Limb (tissue), 2 donors: ENCODE data around the gene SMAD6.
A peak's percentile ranks its signal among the peaks of the same experiment; 100 is the strongest.

Experiments used
- DNase-seq, 2 donors: peaks; one replicate each; pipeline ENCODE4 v3.0.0-alpha.2; 2016; ENCODE audit errors: extremely low spot score in 2 of 2

Gene SMAD6

DNA sequence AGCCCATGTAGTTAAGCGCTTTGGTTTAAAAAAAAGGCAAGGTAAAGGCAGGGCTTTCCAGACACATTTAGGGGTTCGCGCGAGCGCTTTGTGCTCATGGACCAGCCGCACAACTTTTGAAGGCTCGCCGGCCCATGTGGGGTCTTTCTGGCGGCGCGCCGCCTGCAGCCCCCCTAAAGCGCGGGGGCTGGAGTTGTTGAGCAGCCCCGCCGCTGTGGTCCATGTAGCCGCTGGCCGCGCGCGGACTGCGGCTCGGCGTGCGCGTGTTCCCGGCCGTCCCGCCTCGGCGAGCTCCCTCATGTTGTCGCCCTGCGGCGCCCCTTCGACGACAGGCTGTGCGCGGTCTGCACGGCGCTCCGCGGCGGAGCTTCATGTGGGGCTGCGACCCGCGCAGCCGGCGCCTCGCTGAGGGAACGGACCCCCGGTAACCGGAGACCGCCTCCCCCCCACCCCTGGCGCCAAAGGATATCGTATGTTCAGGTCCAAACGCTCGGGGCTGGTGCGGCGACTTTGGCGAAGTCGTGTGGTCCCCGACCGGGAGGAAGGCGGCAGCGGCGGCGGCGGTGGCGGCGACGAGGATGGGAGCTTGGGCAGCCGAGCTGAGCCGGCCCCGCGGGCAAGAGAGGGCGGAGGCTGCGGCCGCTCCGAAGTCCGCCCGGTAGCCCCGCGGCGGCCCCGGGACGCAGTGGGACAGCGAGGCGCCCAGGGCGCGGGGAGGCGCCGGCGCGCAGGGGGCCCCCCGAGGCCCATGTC is 927 bp downstream of the SMAD6 start:
- DNase-seq, result peak in 1 of 2 donors; percentile 66

DNA sequence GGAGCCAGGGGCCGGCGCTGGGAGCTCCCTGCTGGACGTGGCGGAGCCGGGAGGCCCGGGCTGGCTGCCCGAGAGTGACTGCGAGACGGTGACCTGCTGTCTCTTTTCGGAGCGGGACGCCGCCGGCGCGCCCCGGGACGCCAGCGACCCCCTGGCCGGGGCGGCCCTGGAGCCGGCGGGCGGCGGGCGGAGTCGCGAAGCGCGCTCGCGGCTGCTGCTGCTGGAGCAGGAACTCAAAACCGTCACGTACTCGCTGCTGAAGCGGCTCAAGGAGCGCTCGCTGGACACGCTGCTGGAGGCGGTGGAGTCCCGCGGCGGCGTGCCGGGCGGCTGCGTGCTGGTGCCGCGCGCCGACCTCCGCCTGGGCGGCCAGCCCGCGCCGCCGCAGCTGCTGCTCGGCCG is 1.5 kb downstream of the SMAD6 start:
- DNase-seq, result peak in 1 of 2 donors; percentile 64

DNA sequence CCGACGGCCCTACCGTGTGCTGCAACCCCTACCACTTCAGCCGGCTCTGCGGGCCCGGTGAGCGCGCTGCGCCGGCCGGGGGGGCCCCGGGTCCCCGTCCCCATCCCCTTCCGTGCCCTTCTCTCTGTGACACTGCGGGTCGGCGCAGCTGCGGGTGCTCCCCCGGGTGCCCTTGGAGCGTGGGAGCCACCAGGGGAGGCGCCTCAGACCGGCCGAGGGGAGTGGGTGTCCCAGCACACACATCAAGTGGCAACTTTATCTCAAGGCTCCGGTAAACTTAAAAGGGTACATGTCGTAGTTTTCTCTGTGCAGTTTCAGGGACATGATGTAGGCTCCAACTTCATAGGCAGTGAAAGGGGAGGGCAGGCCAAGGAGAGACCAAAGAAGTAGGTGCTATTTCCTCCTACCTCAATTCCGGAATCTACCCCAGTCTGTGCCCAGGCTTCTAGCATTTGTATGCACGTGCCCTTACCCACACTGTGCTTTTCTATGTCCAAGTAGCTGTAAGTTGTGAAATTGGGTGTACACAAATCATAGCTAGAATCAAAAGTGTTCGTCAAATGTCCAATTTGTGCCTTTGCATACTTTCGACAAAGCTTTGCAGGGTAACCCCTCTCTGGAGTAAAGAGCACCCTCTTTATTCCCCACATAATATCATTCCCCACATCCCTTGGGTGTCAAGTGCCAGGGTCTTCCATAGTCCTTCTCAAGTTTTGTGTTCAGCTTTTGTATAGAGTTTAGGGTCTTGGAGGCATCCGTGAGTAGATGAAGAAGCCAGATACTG is 2.2 kb downstream of the SMAD6 start:
- no peak for DNase-seq

DNA sequence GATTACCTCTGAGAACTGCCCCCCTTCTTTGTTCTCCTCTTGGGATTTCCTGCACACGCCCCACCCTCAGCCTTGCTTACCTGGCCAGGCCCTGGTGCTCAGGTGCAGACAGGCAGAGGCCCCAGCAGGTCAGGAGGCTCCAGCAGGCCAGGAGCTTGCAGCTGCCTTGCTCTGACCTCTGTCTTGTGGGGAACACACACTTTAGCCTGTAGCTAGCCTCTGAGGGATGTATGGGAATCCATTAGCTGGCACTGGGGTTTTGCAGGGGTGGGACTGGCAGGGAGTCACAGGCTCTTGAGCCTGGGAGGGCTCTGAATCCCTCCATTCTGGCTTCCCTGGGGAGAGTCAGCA is 2.7 kb downstream of the SMAD6 start:
- DNase-seq, result no peak

DNA sequence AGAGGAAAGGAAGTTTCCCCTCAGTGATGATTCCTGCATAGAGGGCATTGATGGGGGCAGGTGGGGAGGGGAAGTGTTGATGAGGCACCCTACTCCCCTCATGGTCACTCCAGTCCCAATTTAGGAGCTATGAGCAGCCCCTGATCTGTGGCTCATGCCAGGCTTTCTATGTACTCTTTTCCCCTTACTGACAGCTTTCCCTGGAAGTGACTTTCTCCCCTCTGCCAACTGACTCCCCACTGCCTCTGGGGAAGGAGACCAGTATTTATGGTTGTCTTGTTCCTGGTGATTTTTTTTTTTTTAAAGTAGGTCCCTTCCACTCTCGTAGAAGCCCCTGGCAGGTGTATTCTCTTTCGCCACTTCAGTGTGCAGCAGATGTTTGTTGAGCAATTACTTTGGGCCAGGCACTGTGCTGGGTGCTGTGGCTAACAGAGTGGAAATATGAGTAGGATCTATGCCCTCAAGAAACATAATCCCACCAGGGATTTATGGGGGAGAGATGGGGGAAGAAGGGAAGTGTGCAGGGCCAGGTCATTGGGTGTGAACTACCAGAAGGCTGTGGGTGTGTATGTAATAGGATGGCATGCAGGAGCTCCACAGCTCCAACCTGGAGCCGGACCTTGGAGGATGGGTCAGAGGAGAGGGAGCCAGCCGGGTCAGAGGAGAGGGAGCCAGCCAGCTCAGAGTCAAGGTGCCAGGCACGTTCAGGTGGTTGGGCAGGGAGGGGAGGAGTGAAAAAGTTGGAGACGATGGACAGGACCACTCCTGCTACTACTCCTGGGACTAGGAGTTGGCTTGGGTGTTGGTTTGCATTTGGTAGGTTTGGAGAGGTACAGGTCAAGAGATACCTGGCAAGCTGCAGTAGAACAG is 3.5 kb downstream of the SMAD6 start:
- DNase-seq, result no peak

DNA sequence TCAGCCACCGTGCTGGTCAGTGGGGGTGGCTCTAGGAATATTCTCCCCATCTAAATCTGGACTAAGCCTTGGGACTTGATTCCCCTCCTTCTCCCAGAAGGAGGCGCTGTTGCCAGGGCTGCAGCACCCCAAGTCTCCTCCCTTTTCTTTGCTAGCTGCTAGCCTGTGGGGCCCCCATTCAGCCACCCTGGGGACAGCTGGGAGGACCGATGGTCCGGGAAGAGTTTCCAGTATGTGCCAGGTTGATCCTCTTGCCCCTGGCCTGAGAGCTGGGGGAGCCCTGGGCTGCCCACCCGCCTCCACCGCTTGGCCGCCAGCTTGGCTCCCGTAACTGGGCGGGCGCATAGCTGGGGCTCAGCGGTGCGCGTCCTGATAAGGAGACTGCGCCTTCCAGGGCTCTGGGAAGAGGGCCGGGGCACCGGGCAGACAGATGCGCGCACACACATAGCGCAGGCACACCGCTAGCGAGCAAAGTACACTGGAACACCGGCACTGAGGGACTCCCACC is 4.2 kb downstream of the SMAD6 start:
- DNase-seq, result no peak

DNA sequence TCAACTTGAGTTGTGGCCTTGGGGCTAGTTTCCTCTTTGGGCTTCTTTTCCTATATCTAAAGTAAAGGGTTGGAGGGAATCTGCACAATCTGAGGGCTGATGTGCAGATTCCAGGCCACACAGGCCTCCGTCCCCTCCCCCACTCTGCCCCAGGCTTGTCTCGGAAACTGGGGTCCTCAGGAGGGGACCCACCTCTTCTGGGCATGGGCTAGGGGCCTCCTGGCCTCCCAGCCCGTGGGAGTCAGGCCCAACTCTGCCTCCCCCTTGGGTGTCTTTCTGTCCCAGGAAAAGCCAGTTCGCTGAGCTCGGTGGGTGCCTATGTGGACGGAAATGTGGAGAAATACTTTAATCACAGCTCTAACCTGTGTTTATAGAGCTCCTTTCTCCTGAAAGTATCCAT is 4.8 kb downstream of the SMAD6 start:
- DNase-seq, result no peak

DNA sequence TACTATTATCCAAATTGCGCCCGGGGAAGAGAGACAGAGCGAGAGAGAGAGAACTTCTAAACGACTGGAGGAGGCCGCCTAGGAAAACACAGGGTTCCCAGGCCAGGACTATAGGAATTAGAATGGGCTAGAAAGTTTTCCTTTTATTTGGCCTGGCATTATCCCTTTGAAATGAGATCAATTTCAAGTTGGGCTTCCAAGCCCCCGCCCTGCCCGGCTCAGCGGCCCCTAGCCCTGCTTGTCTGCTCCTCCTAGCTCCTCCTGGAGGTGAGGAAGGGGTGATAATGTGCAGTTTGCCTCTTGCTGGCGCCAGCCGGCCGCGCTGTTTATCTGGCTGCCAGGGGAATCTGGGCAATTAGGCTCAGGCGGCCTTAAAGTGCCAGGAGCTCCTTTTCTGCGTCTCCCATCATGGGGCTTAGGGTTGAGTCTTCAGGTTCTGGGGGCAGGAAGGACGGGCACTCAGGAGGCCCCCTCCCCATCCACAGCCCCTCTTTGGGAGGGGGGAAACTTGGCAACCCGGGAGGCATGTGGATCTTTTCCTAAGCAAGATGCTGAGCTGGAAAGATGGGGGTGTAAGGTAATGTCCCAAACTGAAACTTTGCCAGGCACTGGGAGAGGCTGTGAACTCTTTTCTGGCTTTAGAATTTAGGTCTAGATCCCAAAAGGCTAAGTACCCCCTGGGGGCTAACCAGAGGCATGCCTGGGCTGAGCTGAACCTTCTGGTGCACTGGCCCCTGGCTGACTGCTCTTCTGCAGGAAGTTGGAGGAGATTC is 5.5 kb downstream of the SMAD6 start:
- DNase-seq, result peak in 1 of 2 donors; percentile 68

DNA sequence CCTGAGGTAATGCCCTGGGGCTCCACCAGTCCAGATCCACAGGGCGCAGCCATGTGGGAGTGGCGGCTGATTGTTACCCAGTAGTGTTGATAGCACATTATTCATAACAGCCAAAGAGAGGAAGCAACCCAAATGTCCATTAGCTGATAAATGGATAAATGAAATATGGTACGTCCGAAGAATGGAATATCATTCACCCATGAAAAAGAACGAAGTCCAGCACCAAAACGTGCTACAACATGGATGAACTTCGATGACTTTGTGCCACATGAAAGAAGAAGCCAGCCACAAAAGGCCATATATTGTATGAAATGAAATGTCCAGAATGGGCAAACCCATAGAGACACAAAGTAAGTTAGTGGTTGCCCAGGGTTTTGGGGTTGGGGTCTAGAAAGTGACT is 6.4 kb downstream of the SMAD6 start:
- no peak for DNase-seq

DNA sequence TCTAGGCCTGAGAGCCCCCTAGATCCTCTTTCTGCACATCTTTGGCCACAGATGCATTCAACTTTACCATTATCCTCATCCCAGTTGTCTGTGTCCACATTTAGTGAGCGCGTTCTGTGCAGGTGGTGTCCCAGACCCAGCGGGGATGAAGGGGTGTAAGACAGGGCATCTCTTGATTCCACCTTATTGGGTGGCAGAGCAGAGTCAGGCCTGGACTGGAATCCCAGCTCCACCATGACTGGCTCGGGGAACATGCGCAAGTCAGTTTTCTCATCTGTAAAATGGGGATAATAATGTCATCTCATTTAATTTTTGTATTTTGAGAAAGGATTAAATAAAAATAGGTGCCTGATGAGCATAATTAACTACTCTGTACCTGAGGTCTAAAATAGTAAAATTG is 7.8 kb downstream of the SMAD6 start:
- no peak for DNase-seq

DNA sequence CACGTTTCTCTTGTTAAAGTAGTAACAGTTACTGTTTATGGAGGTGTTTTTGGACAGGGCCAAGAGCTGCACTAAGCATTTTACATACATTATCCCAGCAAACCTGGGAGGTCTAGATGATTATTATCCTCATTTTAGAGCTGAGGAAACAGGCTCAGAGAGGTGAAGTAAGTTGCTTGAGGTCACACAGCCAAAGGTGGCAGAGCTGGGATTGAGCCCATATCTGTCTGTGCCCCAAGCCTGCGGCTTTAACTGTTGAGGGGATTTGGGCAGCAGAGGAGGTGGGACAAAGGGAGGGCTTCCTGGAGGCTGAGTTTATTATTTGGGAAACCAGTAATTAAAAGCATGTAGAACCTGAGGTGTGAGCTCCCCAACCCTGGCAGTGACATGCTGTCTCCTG is 9.2 kb downstream of the SMAD6 start:
- no peak for DNase-seq

DNA sequence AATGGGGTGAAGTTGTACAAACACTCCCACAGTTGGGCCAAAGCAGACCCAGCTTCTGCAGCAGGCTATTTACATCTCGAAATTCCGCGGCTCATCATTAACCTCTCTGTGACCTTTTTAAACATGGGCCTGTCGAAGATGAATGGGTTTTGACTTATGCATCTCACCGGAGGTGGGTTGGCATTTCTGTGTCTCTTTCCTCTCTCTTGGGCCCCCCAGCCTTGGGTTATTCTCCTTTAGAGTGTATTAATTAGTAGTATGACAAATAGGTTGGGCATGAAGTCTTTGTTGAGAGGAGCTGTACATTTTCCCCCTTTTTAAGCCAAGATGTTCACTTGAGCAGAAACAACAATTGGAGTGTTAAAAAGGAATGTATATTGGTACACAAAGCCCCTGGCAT is 9.8 kb downstream of the SMAD6 start:
- DNase-seq, result no peak

DNA sequence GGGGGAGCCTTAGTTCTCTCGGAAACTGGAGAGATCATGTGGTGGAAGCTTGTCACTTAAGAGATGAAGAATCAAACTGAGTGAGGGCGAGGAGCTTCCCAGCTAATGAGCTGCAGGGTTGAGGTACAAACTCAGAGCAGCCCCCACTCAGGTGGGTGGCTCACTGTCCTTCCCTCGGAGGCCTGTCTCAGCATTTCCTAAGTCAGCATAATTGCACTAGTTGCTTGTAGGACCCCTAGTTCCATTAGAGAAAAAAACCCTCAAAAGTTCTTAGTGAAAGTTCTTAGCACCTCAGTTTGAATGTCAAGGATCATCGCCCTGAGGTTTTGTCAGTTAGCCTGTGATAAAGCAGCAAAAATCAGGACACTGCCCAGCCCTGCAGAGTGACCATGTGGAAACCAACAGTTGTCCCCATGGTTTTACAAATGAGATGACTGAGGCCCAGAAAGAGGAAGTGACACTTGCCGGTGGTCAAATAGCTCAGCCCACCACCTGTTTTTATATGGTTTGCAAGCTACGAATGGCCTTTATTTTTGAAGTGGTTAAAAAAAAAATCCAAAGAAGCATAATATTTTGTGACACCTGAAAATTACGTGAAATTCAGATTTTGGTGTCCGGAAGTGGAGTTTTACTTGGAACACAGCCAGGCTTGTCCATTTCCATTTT is 11.9 kb downstream of the SMAD6 start:
- DNase-seq, result no peak

DNA sequence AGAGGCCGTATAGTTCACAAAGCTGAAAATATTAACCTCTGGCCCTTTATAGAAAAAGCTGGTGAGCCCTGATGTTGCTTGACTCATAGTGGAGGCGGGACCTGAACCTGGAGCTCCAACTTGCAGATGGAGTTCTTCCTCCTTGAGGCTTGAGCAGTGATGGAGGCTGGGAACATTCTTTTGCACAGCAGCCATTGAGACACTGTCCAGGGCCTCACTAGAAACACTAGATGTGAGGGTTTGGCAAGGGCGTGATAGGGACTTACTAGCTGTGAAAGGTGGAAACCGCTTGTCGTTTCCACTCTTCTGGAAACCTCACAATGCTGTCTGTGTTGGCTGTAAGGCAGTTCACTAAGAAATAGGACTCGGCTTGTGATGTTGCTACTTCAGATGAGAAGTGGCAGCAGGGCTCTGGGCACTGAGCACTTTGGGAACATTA is 12.5 kb downstream of the SMAD6 start:
- no peak for DNase-seq

DNA sequence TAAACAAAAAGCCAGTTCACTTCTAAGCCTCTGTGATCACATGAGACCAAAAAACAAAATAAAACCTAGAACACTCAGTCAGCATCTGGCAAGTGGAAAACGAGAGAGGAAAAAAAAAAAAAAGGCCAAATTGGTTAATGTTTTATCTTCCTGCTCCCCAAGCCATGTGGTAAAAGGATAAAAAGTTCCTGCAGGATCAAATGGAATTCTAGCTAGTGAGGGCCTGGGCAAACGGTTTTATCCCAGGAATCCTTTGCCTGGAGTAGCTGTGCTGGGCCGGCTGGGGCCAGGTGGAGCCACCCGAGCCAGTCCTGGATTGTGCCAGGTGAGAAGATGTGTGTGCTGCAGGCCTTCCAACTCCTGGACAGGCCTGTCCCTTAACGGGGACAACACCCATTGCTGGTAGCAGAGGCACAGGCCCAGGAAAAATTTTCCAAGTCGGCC is 13.2 kb downstream of the SMAD6 start:
- no peak for DNase-seq

DNA sequence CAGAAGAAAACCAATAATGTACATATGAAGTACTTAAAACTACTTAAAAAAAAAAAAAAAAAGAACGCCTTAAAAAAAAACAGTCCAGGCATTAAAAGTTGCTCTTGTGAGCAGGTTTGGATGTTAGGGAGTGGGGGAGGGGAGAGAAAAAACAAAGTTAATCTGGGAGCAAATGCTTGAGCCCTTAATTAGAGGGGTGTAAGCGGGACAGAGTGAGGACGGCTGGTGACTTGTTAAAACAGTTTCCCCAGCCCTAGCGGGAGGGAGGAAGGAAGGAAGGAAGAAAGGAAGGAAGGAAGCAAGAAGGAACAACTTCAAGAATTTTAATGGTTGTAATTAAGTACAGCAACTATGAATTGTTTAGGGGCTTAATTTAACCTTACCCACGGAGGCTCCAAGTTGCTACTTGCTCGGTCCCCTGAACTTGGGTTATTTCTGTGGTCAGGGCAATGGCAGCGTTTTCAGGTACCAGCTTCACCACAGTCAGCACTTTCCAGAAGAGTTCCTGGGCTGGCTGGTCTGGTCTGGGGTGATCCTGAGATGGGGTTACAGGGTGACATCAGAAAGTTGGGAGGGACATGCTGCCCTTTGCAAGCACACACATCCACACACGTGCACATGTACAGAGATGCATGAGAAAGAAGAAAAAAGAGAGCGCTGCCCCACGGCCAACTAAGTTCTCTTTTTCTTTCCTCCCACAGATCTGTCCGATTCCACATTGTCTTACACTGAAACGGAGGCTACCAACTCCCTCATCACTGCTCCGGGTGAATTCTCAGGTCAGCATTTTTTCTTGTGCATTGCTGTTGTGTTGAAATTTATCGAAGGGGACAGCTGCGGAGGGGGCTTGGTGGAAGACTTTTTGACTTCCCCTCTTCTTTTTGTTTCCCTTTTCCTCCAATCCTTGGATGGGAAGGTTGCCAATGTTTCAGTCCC is 14.0 kb downstream of the SMAD6 start:
- no peak for DNase-seq

DNA sequence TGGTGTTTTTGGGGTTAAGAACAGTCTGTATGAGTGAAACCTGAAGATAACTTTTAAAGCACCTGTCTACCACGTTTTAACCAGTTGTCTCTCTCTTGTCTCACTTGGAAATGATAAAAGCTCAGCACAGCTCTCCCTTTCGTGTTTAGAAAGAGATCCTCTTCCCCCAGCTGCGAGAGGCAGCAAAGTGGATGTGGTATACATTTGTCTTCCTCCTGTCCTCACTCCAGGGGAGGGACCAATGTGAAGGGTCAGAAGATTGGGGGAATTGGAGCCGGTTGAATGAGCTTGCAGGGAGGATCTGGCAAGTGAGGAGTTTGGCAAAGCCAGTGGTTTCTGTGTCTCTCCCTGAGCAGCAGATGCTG is 14.6 kb downstream of the SMAD6 start:
- no peak for DNase-seq

DNA sequence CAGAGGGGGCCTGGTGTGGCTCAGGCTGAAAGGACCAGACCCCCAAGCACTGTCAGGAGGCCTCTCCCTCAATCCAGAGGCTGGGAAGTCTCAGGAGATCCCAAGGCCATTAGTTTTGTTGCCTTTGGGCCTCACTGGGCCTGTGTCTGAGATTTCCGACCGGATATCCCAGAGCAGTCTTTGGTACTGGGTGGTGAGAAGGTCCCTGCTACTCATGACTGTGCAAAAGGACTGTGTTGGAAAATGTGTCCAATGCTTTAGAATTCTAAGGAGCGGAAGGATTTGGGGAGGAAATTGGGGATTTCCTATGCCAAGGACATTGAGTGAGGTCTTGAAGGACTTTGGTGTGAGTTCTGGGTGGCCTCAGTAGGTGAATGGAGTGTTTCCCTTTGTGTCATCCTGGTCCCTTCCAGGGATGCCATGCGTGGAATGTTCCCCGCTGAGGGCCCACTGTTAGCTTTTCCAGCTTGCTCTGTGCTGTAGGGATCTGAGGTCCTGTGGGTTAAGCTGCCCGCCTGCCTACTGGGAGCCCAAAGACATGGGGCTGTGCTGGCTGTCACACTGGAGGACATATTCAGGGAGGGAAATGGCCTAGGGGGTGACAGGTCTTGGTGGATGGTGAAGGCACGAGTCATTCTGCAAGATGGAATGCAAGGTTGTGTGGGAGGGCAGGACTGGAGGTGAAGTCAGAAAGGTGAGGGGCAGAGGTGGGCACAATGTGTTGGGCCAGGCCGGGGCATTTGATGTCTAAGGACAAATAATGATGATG is 16.4 kb downstream of the SMAD6 start:
- no peak for DNase-seq

DNA sequence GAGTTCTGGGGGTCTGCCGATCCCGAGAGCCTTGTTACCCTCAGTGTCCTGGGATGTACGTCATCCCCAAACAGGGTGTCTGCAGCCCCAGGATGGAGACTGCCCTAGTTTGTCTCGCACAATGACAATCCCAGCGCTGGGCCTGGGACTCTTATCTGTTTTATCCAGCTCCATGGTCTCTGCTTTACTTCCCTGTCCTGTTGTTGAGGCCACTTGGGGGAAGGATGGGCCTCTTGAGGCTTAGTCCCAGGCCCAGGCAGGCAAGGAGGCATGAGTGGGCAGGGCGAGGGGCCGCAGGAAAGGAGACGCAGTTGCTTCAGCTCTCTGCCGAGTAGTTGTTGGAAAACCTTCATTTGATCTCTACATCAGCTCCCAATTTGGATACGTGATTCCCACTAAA is 17.4 kb downstream of the SMAD6 start:
- no peak for DNase-seq
